ENCODE data around the gene ZNF362. TPM values are rescaled to one million over a fixed set of nuclear protein-coding genes. Genes with fewer than 3 reads are reported as not detected.

Gene ZNF362
- total RNA-seq, 2 donors from 2014 or later = 27.4 to 41.5 TPM

GRCh38 chr1:33317354-33317753 is 61.1 kb downstream of the ZNF362 start:
- no peaks in the 10 kb centered on the region for H3K4me1 ChIP-seq (ENCODE audit: control insufficient read depth, insufficient read depth, low read length)
- no peak overlapping the region for H3K27ac Mint-ChIP-seq
- TF ChIP-seq CTCF (conservative IDR thresholded peaks at IDR 0.05) = no peak
- no peak overlapping the region for H3K4me3 Mint-ChIP-seq
- no peaks in the 10 kb centered on the region for H3K36me3 Mint-ChIP-seq (ENCODE audit: low read depth)
- H3K27me3 ChIP-seq (ENCODE audit: control insufficient read depth, insufficient read depth, low read length, poor library complexity, severe bottlenecking) = no peaks in the 10 kb centered on the region
- WGBS, 2 experiments (ENCODE audit: insufficient coverage in 1 of 2, insufficient read length in 1 of 2) = 83 to 91% methylated on average over 1 of the region's 1 CpG
- no peak overlapping the region for H3K27ac ChIP-seq (ENCODE audit: low read depth, low read length)
- DNase-seq = no peak
- no peak overlapping the region for H3K9ac ChIP-seq (ENCODE audit: extremely low read depth, low read length, poor library complexity, severe bottlenecking)
- no peak overlapping the region for H3K4me3 ChIP-seq (ENCODE audit: low read length)
- no peaks in the 10 kb centered on the region for H3K9me3 ChIP-seq (ENCODE audit: control insufficient read depth, low read length)
- no peaks in the 10 kb centered on the region for H3K36me3 ChIP-seq (ENCODE audit: control insufficient read depth, insufficient read depth, low read length)
- H3K27me3 Mint-ChIP-seq (ENCODE audit: insufficient read depth) = peaks cover 45% of the 10 kb centered on the region
- H3K4me1 Mint-ChIP-seq = no peaks in the 10 kb centered on the region
- no peaks in the 10 kb centered on the region for H3K9me3 Mint-ChIP-seq

GRCh38 chr1:33317946-33318345 is 61.7 kb downstream of the ZNF362 start:
- Mint-ChIP-seq H3K4me3 (no peak overlapping the region), H3K4me1 (no peaks in the 10 kb centered on the region), H3K27ac (no peak overlapping the region), H3K36me3 (ENCODE audit: low read depth) (peaks cover 4% of the 10 kb centered on the region), H3K9me3 (no peaks in the 10 kb centered on the region), H3K27me3 (ENCODE audit: insufficient read depth) (peaks cover 42% of the 10 kb centered on the region)
- Histone ChIP-seq H3K9ac (ENCODE audit: extremely low read depth, low read length, poor library complexity, severe bottlenecking) (no peak overlapping the region), H3K4me3 (ENCODE audit: low read length) (no peak overlapping the region), H3K4me1 (ENCODE audit: control insufficient read depth, insufficient read depth, low read length) (no peaks in the 10 kb centered on the region), H3K27me3 (ENCODE audit: control insufficient read depth, insufficient read depth, low read length, poor library complexity, severe bottlenecking) (no peaks in the 10 kb centered on the region), H3K36me3 (ENCODE audit: control insufficient read depth, insufficient read depth, low read length) (peaks cover 3% of the 10 kb centered on the region), H3K27ac (ENCODE audit: low read depth, low read length) (no peak overlapping the region), H3K9me3 (ENCODE audit: control insufficient read depth, low read length) (no peaks in the 10 kb centered on the region)
- no peak for TF ChIP-seq CTCF (conservative IDR thresholded peaks at IDR 0.05)
- WGBS, 2 experiments (ENCODE audit: insufficient coverage in 1 of 2, insufficient read length in 1 of 2) = 71 to 72% methylated on average over 6 of the region's 6 CpGs
- no peak for DNase-seq

DNA sequence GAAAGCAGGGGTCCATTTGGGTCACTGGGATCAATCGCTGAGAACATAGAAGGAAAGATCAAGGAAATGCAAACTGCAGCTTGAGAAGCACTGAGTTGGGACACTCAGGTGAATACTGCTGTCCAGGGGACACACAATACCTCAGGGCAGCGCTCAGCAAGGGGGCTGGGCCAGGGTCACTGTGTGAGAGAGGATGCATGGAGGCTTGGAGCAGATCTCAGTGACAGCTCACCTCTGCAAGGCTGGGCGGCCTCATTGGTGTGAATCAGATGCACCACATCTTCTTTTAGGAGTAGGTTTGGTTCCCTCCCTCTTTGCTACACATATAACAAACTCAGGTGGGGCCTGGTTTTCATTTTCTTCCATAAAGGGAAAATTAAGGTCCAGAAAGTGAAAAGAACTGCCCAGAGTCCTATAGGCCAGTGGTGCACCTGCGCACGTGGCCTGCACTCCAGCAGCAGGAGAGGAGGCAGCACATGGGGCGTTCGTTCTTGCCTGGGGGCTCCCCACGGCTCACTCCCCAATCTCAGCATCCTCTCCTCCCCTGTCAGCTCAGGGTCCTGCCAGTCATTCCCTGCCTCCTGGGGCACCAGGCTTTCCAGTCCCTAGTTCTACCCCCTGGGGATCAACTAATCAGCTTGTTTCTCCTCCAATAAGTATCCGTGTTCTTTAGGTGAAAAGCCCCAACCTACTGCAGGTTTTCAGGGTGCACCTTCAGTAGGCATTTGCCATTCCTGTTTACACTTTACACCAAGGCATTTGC is 63.1 kb downstream of the ZNF362 start:
- Histone ChIP-seq H3K9me3 (ENCODE audit: control insufficient read depth, low read length) (no peaks in the 10 kb centered on the region), H3K27me3 (ENCODE audit: control insufficient read depth, insufficient read depth, low read length, poor library complexity, severe bottlenecking) (no peaks in the 10 kb centered on the region), H3K36me3 (ENCODE audit: control insufficient read depth, insufficient read depth, low read length) (peaks cover 13% of the 10 kb centered on the region), H3K4me3 (ENCODE audit: low read length) (no peak overlapping the region), H3K27ac (ENCODE audit: low read depth, low read length) (peak overlapping the region; percentile 44), H3K4me1 (ENCODE audit: control insufficient read depth, insufficient read depth, low read length) (no peaks in the 10 kb centered on the region), H3K9ac (ENCODE audit: extremely low read depth, low read length, poor library complexity, severe bottlenecking) (no peak overlapping the region)
- WGBS, 2 experiments (ENCODE audit: insufficient coverage in 1 of 2, insufficient read length in 1 of 2) = 91 to 94% methylated on average over 6 to 9 of the region's 9 CpGs
- no peak for DNase-seq
- H3K9me3 Mint-ChIP-seq = no peaks in the 10 kb centered on the region
- H3K36me3 Mint-ChIP-seq (ENCODE audit: low read depth) = peaks cover 13% of the 10 kb centered on the region
- no peaks in the 10 kb centered on the region for H3K4me1 Mint-ChIP-seq
- peaks cover 39% of the 10 kb centered on the region for H3K27me3 Mint-ChIP-seq (ENCODE audit: insufficient read depth)
- no peak overlapping the region for H3K4me3 Mint-ChIP-seq
- H3K27ac Mint-ChIP-seq = no peak overlapping the region
- TF ChIP-seq CTCF (conservative IDR thresholded peaks at IDR 0.05) = no peak
